Muscle layer of duodenum (tissue), 2 donors: ENCODE measurements around the gene AP1S1.

Experiments
- H3K27ac ChIP-seq: one replicate; pipeline ENCODE4 v1.7.0; 2013; ENCODE audit warnings: mild to moderate bottlenecking, low read length
- H3K27me3 ChIP-seq: one replicate; pipeline ENCODE4 v1.7.0; 2013; ENCODE audit warnings: low read depth, mild to moderate bottlenecking, control low read depth, low read length
- H3K36me3 ChIP-seq, 2 donors: one replicate each; pipeline ENCODE4 v1.7.0; 2013; ENCODE audit warnings: low read length in 2 of 2, control low read depth in 1 of 2, mild to moderate bottlenecking in 1 of 2; ENCODE audit not compliant: insufficient read depth in 2 of 2, control insufficient read depth in 1 of 2
- H3K4me1 ChIP-seq, 2 donors: one replicate each; pipeline ENCODE4 v1.7.0; 2013; ENCODE audit warnings: low read length in 2 of 2, mild to moderate bottlenecking in 2 of 2, control low read depth in 1 of 2, moderate library complexity in 1 of 2; ENCODE audit not compliant: insufficient read depth in 2 of 2, control insufficient read depth in 1 of 2
- H3K4me3 ChIP-seq, 2 donors: one replicate each; pipeline ENCODE4 v1.7.0; 2013; ENCODE audit warnings: low read length in 2 of 2, low read depth in 1 of 2, mild to moderate bottlenecking in 1 of 2
- H3K9me3 ChIP-seq, 2 donors: one replicate each; pipeline ENCODE4 v1.7.0; 2013; ENCODE audit warnings: low read length in 2 of 2, control low read depth in 1 of 2, mild to moderate bottlenecking in 1 of 2; ENCODE audit not compliant: control insufficient read depth in 1 of 2
- donor health status: healthy.

Gene AP1S1

GRCh38 chr7:101168412-101169049 is 14.3 kb downstream of the AP1S1 start:
- Histone ChIP-seq H3K36me3 (no peaks in the 10 kb centered on the region), H3K27ac (no peak overlapping the region), H3K9me3 (no peaks in the 10 kb centered on the region), H3K4me3 (no peak overlapping the region), H3K4me1 (peaks cover 4 to 60% of the 10 kb centered on the region in 2 donors), H3K27me3 (peaks cover 87% of the 10 kb centered on the region)

GRCh38 chr7:101169110-101169837 is 15.0 kb downstream of the AP1S1 start:
- Histone ChIP-seq H3K36me3 (no peaks in the 10 kb centered on the region), H3K4me1 (peaks cover 4 to 53% of the 10 kb centered on the region in 2 donors), H3K27ac (no peak overlapping the region), H3K27me3 (peaks cover 87% of the 10 kb centered on the region), H3K9me3 (no peaks in the 10 kb centered on the region), H3K4me3 (no peak overlapping the region)

- Histone ChIP-seq H3K27me3 (peaks cover 83% of the 10 kb centered on the region), H3K36me3 (no peaks in the 10 kb centered on the region), H3K9me3 (no peaks in the 10 kb centered on the region), H3K27ac (no peak overlapping the region), H3K4me3 (no peak overlapping the region), H3K4me1 (peaks cover 4 to 46% of the 10 kb centered on the region in 2 donors)
Observed at GRCh38 chr7:101169838-101170551, 15.7 kb downstream of the AP1S1 start.

GRCh38 chr7:101170617-101171441 is 16.6 kb downstream of the AP1S1 start:
- Histone ChIP-seq H3K36me3 (no peaks in the 10 kb centered on the region), H3K27me3 (peaks cover 86% of the 10 kb centered on the region), H3K4me3 (no peak overlapping the region), H3K4me1 (peaks cover 2 to 37% of the 10 kb centered on the region in 2 donors), H3K9me3 (no peaks in the 10 kb centered on the region), H3K27ac (no peak overlapping the region)

- no peaks in the 10 kb centered on the region for H3K9me3 ChIP-seq
- H3K36me3 ChIP-seq = no peaks in the 10 kb centered on the region
- H3K27me3 ChIP-seq = peaks cover 85% of the 10 kb centered on the region
Observed at GRCh38 chr7:101171442-101171837, 17.2 kb downstream of the AP1S1 start.

GRCh38 chr7:101172005-101172853 is 18.0 kb downstream of the AP1S1 start:
- H3K36me3 ChIP-seq = no peaks in the 10 kb centered on the region
- no peak overlapping the region for H3K4me3 ChIP-seq
- peaks cover 89% of the 10 kb centered on the region for H3K27me3 ChIP-seq
- no peaks in the 10 kb centered on the region for H3K9me3 ChIP-seq
- H3K27ac ChIP-seq = no peak overlapping the region
- H3K4me1 ChIP-seq = peaks cover 0 to 28% of the 10 kb centered on the region in 2 donors

More at GRCh38 chr7:101171442-101171837, 17.2 kb downstream of the AP1S1 start:
- H3K27ac ChIP-seq = no peak overlapping the region
- H3K4me3 ChIP-seq = no peak overlapping the region
- H3K4me1 ChIP-seq = peaks cover 0 to 31% of the 10 kb centered on the region in 2 donors

- Histone ChIP-seq H3K4me3 (peak overlapping the region in 1 of 2 donors; percentile 35), H3K4me1 (peaks cover 0 to 28% of the 10 kb centered on the region in 2 donors), H3K27ac (no peak overlapping the region), H3K9me3 (no peaks in the 10 kb centered on the region), H3K36me3 (no peaks in the 10 kb centered on the region), H3K27me3 (peaks cover 91% of the 10 kb centered on the region)
Observed at GRCh38 chr7:101172854-101173751, 18.8 kb downstream of the AP1S1 start.

GRCh38 chr7:101173752-101174244 is 19.5 kb downstream of the AP1S1 start:
- H3K4me3 ChIP-seq = no peak overlapping the region
- H3K9me3 ChIP-seq = no peaks in the 10 kb centered on the region
- H3K36me3 ChIP-seq = no peaks in the 10 kb centered on the region
- H3K4me1 ChIP-seq = peaks cover 0 to 29% of the 10 kb centered on the region in 2 donors
- H3K27me3 ChIP-seq = peaks cover 88% of the 10 kb centered on the region
- H3K27ac ChIP-seq = no peak overlapping the region

GRCh38 chr7:101174322-101174854 is 20.1 kb downstream of the AP1S1 start:
- Histone ChIP-seq H3K9me3 (no peaks in the 10 kb centered on the region), H3K36me3 (no peaks in the 10 kb centered on the region), H3K27ac (no peak overlapping the region), H3K27me3 (peaks cover 83% of the 10 kb centered on the region), H3K4me3 (no peak overlapping the region), H3K4me1 (peaks cover 0 to 33% of the 10 kb centered on the region in 2 donors)
